SW480 (cell line): Measurements from ENCODE around the gene NTNG1.
"Not testable (repeated sequence)": the region's sequence is repeated elsewhere in the genome, so short reads cannot be mapped to it uniquely, and the experiment has no call there.

Experiments used
- DNase-seq: peaks from one replicate; pipeline ENCODE4 v3.0.0-alpha.2; 2016; ENCODE audit warnings: low spot score

NTNG1 gene

DNA sequence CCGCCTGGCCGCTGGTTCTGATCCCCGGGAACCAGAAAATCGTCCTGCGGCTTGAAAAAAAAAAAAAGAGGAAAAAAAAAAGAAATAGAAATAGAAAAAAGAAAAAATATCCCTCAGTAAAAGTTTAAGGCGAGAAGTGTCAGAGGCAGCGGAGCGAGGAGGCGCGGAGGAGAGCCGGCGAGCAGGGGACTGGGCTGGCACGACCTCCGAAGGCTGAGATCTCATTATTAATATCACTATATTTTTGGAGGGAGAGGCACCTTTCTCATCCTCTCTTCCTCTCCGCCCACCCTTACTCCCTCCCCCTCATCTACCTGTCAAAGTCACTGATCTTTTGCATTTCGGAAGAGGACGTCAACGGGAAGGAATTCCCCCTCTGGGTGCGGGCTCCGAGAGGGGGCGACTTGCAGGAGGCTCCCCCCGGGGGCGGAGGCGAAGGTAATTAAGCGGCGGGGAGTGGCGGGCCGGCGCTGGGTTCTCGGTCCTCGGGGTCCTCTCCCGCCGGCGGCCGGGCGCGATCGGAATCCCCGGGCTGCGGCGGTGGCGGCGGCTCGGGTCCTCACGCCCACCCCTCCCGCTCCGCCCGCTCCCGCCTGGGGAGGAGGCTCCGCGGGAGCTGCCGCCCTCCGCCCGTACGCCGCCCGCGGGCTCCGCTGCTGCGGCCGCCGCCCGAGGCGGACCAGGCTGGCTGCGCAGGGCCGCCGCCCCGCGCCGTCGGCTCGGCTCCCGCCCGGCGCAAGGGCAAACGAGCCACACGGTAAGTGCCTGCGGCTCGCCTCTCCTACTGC is at the start of gene NTNG1:
NTNG1 (plus strand) TSS at position 337 of the 788 bp plus-strand sequence.
- no peak for DNase-seq

DNA sequence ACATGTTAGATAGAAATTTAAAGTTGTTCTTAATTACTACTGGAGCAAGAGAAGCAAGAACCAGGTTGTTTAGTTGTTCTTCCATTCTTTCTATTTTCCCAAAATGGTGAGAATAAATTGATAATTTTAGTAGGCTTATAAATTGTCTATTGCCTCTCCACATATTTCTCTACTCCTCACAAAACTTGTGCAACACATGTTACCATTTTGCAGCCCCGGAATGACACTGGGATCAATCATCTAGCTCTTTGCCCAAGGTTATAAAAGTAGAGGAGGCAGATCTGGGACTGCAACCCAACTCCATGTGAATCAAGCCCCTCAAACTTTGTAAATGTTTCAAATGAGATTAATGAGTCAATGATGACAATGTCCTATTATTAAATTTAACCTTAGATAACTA is 49.4 kb upstream of the NTNG1 start:
- DNase-seq, result no peak

DNA sequence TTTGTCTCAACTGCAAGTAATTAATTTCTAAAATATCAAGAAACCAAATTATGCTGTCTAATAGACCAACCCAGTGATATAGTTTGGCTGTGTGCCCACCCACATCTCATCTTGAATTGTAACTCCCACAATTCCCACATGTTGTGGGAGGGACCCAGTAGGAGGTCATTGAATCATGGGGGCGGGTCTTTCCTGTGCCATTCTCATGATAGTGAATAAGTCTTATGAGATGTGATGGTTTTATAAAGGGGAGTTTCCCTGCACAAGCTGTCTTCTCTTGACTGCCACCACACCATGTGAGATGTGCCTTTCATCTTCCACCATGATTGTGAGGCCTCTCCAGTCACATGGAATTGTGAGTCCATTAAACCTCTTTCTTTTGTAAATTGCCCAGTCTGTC is 47.4 kb upstream of the NTNG1 start:
- DNase-seq, result not testable (repeated sequence)

DNA sequence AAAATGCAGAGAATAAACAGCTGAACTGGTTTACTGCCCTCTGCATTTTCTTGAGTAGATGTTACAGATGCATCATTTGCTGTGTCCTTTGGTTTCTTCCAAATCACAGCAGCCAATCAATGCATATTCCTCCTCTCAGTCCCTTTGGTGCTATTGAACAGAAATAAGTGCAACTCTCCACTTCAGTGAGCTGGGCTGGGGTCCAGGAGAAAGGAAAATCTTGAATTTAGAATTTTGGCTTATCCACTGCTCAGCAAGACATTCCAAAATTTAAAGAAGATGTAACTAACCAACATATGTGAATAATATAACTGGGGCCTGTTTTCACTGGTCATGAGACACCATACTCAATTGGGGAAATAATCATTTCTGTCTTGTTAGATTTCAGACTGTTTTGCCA is 45.2 kb upstream of the NTNG1 start:
- no peak for DNase-seq

DNA sequence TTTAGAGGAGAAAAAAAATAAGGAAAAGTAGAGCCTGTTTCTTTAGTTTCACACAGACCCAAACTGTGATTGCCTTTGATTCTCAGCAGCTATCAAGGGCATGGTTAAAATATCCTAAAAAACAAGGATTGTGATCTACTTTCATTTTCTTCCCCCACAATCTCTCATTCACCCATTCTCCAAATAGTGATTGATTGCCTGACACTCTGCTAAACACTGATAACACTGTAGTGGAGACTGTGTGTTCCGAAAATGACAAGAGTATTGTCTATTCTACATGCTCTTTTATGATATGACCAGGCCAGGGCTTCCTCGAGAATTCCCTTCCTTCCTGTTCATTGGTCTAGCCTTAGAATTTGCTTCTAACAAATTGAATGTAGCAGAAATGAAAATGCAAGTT is 44.1 kb upstream of the NTNG1 start:
- DNase-seq, result no peak

DNA sequence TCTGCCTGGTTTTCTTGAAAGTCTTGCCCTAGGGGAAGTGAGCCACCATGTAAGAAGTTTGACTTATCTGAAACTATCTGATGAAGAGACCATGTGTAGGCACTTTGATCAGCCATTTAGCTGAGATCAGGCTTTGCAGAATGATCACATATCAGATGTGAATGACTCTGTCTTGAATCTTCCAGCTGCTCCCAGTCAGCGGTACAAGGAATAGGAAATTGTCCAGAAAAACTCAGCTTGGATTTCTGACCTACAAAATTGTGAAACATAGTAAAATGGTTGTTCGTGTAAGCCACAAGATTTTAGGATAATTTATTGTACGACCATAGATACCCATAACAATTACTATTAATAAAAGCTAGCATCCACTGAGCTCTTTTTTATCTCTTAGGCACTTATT is 41.9 kb upstream of the NTNG1 start:
- no peak for DNase-seq

DNA sequence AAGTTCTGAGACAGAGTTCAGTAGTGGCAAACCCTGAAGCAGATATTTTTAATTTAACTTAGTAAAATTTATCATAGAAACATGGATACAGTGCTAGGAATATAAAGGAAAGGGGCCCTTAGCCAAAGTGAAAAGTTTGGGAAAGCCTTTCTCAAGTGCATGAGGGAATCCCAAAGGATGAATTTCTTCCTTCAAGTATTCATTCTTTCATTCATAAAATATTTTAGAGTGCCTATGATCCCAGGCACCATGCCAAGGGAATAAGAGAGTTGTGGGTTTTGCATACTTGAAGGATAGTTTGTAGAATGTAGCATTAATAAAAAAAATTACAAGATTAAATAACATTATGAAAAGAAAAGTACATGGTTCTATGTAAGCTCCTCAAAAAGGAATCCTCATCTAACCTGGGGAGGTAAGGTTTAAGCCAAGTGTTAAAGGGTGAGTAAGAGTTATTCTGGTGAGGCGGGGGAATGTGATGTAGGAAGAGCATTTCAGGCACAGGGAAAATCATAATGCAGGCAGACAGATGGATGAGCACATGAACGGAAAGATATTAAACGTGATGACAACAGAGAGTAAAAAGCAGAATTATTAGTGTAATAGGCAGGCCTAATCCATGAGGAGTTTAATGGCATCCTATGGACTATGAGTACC is 40.4 kb upstream of the NTNG1 start:
- no peak for DNase-seq

DNA sequence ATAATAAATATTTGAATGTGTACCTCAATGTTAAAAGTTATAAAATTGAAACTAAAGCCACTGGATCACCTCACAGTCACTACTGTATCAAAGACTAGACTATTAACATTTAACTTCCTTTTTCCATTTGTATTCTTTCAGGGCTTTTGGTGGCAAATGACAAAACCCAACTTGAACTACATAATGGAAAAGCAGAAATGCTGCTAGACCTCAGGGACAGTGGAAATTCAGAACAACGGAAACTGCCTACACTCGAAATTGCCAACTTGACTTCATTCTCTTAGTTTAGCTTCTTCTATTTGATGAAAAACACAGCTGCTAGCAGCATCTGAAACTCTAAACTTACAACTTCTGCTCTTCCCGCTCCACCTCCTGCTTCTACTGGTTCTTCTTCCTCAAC is 34.9 kb upstream of the NTNG1 start:
- DNase-seq, result no peak

DNA sequence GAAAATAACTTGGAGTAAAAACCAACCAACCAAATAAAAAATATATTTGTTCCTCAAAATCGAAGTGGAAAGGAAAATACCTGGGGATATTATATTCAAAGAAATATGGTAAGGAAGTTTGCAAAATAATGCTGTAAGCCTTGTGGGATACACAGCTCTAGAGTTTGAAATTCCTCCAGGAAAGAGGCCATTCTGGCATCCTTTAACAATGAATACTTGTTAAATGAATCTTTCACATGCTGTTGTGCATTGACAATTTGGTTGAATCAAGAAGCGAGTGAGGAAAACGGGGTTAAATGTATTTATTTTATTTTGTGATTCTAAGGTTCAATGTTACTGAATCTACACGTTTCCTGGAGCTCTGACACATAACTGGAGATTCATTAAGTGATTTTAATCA is 30.5 kb upstream of the NTNG1 start:
- DNase-seq, result no peak

DNA sequence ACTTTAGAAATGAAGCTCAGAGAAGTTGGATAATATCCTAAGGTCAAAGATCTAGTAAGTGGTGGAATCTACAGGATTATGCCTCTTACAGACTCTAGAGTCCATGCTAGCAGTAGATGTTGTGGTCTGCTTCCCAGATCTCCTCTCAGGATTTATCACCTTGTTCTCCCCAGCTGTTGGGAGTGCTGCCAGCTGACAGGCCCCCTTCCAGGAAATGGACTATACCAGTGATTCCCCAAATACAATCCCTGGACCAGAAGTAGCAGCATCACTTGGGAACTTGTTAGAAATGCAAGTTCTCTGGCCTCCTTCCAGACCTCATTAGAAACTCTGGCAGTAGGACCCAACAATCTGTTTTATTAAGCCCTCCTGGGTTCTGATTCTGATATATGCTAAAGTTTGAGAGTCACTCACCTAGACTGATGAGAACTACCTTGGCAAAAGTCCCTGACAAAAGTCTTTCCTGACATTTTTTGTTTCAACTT is 24.5 kb upstream of the NTNG1 start:
- no peak for DNase-seq

DNA sequence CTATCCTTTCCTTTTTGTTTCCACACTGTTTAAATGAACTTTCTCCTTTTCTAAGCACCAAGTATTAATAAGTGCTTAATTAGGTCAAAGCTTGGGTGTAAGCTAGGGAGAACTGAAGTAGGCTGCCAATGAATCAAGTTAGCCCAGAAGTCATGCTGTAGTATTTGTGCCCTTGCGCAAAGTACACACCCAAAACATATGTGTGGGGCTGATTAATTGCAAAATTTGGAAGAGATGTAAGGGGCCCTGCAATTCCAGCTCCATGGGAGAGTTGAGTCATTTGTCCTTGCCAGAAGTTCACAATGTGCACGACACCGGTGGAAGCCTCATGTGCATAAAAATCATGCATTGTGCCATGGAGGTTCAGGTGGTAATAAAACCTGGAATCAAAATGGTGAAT is 18.6 kb upstream of the NTNG1 start:
- no peak for DNase-seq

DNA sequence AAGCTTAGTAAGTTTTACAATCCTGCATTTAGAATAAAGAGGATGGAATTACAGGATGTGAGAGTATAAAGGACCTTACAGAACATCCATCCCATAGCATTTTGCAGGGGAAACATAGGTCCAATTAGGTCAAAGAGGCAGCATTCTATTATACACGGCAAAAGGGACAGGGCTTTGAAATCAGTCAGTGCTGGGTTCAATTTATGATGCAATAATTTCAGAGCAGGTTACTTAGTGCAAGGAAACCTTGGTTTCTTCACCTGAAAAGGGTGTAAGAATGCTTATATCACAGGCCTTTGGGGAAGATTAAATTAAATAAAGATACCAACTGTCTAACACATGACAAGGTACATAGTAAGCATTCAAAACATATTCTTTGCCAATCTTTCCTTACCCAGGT is 17.1 kb upstream of the NTNG1 start:
- DNase-seq, result no peak

DNA sequence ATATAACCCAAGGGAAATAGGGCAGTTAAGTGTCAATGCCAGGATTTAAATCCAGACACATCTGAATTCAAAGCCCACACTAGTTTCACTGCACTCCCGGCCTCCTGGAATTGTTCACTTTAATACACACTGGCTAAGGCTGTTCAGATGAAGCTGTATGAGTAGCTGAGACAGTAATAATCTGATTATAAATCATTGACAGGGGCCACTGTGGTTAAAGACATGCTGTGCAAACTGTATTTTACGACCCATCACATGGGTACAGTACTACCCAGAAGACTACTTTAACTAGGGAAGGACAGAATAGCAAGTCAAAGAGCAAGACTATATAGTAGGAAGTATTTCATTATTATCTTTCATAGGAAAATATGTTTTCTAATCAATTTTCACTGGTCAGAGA is 16.1 kb upstream of the NTNG1 start:
- no peak for DNase-seq

DNA sequence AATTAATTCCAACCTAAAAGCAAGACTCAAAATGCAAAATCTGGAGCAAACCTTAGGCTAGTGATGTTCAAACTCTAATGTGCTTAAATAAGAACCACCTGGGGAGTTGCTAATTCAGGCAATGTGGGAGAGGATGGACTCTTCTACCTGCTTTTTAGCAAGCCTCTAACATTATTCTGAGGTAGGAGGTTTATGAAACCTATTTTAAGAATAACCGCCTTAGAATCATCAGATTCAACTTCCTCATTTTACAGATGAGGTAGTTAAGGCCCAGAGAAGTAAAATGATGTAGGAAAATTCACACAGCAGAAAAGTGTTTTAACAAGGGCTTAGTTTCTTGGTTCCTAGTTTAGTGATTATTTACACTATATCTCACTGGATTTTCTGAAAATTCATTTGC is 8.6 kb upstream of the NTNG1 start:
- no peak for DNase-seq

DNA sequence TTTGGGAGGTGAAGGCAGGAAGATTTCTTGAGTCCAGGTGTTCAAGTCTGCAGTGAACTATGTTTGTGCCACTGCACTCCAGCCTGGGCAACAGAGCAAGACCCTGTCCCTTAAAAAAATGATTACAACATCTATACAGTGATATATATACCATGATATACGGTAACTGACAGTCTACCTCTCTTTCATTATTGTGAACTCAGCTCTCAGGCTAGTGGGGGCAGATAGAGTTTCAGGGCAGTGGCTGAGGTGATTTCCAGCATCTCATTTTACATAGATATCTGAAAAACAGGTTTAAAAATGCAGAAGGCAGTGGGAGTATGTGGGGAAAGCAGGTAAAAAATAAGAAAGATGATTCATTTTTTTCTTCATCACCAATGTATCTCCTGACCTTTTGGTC is 8.1 kb upstream of the NTNG1 start:
- no peak for DNase-seq

DNA sequence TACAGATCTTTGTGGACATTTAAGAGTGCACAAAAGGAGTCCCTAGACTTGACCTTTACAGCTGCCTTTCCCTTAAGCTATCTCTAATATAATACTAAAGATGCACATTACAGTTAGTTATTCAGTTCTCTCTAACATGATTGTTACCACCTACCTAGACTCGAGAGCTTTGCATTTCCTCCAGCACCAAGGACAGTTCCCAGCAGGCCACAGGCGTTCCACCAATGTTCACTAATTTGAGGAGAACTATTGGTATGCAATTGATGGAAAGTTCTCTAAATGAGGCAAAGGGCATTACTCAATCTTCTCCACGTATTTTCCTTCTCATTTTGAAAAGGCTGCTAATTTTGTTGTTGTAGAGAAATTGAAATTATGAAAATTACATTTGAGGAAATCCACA is 5.4 kb upstream of the NTNG1 start:
- no peak for DNase-seq

DNA sequence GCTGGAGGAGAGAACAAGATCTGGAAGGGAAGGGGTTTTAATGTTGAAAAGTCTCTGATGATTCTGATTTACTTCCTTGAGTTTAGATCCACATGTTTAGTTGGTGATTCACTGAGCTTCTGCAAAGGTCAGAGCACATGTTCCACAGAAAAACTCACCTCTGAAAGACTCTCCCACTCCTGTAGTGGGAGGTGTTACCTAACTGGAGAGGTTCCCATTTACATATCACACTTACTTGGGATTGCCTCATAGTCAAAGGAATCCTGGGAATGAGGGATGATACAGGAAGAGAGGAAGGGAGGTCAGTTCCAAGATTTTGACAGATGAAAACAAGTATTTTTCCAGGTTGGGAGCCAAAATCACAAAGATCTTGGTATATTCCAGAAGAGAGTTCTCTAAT is 2.7 kb upstream of the NTNG1 start:
- DNase-seq, result no peak

DNA sequence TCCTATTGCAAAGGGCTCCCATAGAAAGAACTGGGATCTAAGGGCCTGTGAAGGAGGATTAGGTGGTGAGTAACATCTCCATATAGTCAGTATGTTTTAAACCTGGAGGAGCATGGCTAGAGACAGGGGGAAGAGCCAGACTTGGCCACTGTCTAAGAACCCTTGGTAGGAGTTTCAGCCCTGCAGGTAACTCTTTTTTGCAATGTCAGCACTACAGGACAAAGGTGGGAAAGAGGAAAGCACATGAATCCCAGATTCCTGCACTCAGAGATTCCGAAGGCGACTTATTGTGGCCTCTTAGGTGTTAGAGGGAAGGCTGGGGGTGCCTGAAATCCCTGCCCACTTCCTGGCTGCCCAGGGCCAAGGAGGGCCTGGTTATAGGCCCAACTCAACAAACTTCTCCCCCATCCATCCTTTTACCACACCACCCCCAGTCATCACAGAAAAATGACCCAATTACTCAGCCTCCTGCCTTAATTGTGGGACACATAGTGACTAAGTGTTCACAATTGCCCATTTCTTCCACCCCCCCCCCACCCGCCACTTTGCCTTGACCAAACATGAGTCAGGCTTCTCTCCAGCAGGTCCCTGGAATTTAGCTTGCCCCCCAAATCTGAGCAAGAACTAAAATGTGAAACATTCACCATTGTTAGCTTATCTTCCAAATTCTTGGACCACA is 1.9 kb upstream of the NTNG1 start:
- DNase-seq, result no peak

DNA sequence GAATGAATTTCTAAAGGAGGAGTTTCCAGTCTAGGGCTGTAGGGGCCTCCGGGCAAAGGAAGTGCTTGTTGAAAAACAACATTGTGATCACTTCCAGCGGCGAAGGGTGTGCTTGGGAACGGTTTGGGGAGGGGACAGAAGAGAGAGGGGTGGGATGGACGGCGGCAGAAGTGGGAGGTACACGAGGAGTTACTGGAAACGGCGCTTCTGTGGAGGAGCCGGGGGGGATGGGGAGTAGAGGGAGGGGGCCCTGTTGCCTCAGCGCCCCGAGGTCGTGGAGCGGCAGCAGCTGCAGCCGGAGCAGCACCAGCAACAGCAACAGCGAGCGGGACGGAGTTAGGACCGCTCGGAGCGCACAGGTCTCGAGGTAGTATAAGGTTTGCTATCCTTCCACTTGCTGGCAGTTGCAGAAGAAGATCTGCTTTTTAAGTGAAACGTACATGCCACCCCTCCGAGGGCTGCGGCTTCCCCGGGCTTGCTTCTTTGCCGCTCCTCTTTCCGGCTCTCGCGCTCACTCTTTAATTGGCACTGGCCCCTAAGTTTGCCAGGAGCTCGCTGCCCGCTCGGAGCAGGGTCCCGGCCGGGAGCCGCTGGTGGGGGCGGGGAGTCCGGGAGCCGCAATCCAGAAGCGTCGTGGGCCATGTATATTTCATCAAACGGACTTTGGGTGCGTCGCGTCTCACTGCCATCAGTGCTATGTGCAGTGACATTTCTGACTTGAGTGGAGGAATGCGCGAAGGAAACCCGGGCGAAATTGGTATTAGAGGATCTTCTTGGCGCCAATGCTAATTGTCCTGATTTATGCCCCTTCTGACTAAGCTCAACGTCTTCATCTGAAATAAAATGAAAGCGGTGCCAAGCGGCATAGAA is 771 bp upstream of the NTNG1 start:
- DNase-seq, result no peak

DNA sequence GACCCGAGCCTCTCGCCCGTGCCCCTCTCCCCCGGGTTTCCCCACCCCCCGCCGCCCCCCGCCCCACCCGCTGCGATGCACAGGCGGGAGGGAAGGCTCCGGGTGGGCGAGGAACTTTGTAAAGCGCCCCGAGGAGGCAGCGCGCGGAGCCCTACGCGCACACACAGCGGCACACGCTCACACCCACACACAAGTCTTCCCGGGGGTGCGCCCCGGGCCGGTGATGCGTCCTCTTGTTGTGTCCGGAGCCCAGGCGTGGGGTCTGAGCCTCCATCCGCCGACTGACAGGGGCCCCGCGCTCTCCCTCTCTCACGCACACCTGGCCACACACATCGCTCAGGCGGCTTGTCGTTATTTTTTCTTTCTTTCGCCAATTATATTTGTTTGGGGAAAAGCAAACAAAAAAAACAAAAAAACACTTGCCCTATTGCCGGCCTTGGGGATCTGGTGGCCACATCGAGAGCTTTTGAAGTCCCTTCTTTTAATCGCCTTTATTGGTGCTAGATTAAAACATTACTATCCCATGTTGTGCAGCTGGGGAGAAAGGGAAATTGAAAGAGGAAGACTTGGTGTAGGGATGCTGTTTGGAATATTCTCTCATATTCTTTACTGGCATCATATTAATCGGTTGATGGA is 770 bp downstream of the NTNG1 start:
- DNase-seq, result peak; percentile 22

DNA sequence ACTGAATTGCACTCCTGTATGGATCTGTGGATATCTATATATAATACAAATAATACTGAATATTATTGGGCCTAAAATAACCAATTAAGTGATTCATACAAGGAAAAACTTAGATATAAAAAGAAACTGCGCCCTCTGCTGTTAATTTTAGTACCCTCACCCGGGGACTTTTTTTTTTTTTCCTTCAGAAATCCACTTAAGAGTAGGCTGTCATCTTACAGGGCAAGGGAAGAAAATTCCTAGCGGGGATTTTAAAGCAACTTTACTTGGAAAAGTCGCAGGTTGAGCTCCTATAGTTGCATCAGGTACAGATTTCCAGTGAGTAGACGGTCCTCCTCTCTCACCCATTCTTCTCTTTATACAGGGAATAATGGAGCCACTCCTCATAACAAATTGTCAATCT is 1.3 kb downstream of the NTNG1 start:
- DNase-seq, result peak; percentile 9

DNA sequence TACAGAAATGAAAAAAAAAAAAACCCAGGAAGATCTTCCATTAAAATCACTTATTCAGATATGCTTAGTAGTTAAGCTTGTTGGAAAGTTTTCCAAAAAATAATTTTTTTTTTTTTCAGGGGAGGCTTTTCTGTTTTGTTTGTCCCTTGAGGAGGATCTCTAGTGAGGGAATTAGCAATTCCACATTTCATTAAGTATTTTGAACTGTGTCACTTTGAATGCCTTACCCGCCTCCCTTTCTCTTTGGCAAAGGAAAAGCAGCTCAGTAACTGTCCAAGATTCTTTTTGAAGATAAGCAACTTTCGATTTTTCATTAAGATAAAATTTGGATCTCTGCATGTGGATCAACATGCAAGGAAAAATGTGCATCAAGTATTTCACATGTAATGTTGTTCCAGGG is 1.8 kb downstream of the NTNG1 start:
- no peak for DNase-seq
